Lung (tissue), 12 donors: ENCODE data around the gene TAGLN3. TPM values are rescaled to one million over a fixed set of nuclear protein-coding genes. Genes with fewer than 3 reads are reported as not detected.

Experiments used
- ATAC-seq: fragments of 200-7000 bp; cut with Tn5 transposase; one replicate; pipeline ENCODE4 v1.9.1; 2020; ENCODE audit warnings: moderate number of reproducible peaks; ENCODE audit not compliant: insufficient read depth, low FRiP score
- DNase-seq, 3 donors: peaks; one replicate each; pipeline ENCODE4 v3.0.0-alpha.2; 2013 to 2017
- H3K27ac ChIP-seq, 2 donors: one replicate each; pipeline ENCODE4 v1.5.1; 2013; ENCODE audit warnings: mild to moderate bottlenecking in 2 of 2, moderate library complexity in 2 of 2, control low read depth in 1 of 2, inconsistent platforms in 1 of 2, low read depth in 1 of 2, low read length in 1 of 2
- H3K27me3 ChIP-seq, 3 donors: one replicate each; pipeline ENCODE4 v1.5.1; 2013; ENCODE audit warnings: low read length in 2 of 3; ENCODE audit not compliant: control insufficient read depth in 3 of 3, insufficient read depth in 3 of 3
- H3K36me3 ChIP-seq, 4 donors: one replicate each; pipeline ENCODE4 v1.5.1; 2013; ENCODE audit warnings: low read length in 4 of 4, mild to moderate bottlenecking in 1 of 4, moderate library complexity in 1 of 4; ENCODE audit not compliant: control insufficient read depth in 4 of 4, insufficient read depth in 4 of 4
- H3K4me1 ChIP-seq, 5 donors: one replicate each; pipeline ENCODE4 v1.5.1; 2013; ENCODE audit warnings: low read length in 5 of 5, mild to moderate bottlenecking in 2 of 5, moderate library complexity in 1 of 5; ENCODE audit not compliant: control insufficient read depth in 5 of 5, insufficient read depth in 5 of 5
- H3K4me3 ChIP-seq: one replicate; pipeline ENCODE4 v1.5.1; 2013; ENCODE audit warnings: mild to moderate bottlenecking, control low read depth, moderate library complexity
- H3K9ac ChIP-seq, 2 donors: one replicate each; pipeline ENCODE4 v1.5.1; 2013; ENCODE audit warnings: low read length in 2 of 2, control low read depth in 1 of 2; ENCODE audit not compliant: insufficient read depth in 1 of 2
- H3K9me3 ChIP-seq, 4 donors: one replicate each; pipeline ENCODE4 v1.5.1; 2013; ENCODE audit warnings: low read length in 3 of 4, mild to moderate bottlenecking in 1 of 4, moderate library complexity in 1 of 4; ENCODE audit not compliant: control insufficient read depth in 4 of 4, insufficient read depth in 3 of 4
- CTCF ChIP-seq: IDR thresholded peaks from 2 replicates; pipeline ENCODE4 v1.5.1; 2012; ENCODE audit warnings: mild to moderate bottlenecking; ENCODE audit errors: control extremely low read depth, extremely low read depth
- WGBS, 2 donors: extraction: QIAGEN DNeasy Blood & Tissue Kit; methylation state at CpG; one replicate each; pipeline ENCODE4 v1.1.7; 2013; 5-methylcytosine and 5-hydroxymethylcytosine counted together
- polyA plus RNA-seq, 2 donors: library from polyadenylated mRNA; stranded (reverse); fragments of 200-250 nt; gene quantifications; one replicate each; pipeline ENCODE4 v1.2.1, GENCODE V29; 2013
- total RNA-seq, 2 donors: library from RNA; depleted of rRNA in 1 of 2; stranded (reverse); fragments of >200 nt in 1 of 2; gene quantifications; one replicate each; pipeline ENCODE4 v1.2.1, GENCODE V29; 2014 to 2021
- donor health status: control.
- donor health status: control.
- donor health status: Bipolar disorder and iron deficiency.
- donor health status: healthy.
- donor health status: DM: yes; HTN: yes; CAD: no.

Gene TAGLN3
- total and polyA plus RNA-seq, 4 donors: 0.71 to 2.6 (median 1.6) TPM

- Histone ChIP-seq H3K9ac (no peak overlapping the region), H3K4me1 (peaks cover 0 to 7% (median under 1%) of the 10 kb centered on the region in 5 donors), H3K36me3 (peaks cover 9 to 28% (median 18%) of the 10 kb centered on the region in 4 donors), H3K4me3 (no peak overlapping the region), H3K27me3 (no peaks in the 10 kb centered on the region), H3K9me3 (no peaks in the 10 kb centered on the region), H3K27ac (no peak overlapping the region)
- 67 to 73% methylated on average over 3 of the region's 3 CpGs for WGBS, 2 donors
- DNase-seq: peak in 2 of 3 donors; percentile 87 to 88
- peak; percentile 49 for TF ChIP-seq CTCF
- ATAC-seq: peak; percentile 41
Observed at GRCh38 chr3:111989061-111989678, 9.6 kb upstream of the TAGLN3 start.

DNA sequence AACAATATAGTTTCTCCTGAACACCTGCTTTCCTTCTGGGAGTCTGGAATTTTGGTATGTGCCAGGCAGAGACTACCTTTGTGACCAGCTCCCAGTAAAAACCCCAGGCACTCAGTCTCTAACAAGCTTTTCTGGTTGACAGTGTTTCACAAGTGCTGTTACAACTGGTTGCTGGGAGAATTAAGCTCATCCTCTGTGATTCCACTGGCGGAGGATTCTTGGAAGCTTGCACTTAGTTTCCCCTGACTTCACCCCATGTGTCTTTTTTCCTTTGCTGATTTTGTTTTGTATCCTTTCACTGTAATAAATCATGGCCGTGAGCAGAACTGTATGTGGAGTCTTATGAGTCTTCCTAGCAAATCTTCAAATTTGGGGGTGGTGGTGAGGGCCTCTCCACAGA lies 5.7 kb upstream of the TAGLN3 start:
- Histone ChIP-seq H3K27ac (no peak overlapping the region), H3K27me3 (no peaks in the 10 kb centered on the region), H3K9me3 (no peaks in the 10 kb centered on the region), H3K4me1 (peaks cover 0 to 7% (median 2%) of the 10 kb centered on the region in 5 donors), H3K9ac (no peak overlapping the region), H3K4me3 (no peak overlapping the region), H3K36me3 (peaks cover 5 to 13% (median 12%) of the 10 kb centered on the region in 4 donors)
- DNase-seq (no peak), ATAC-seq (no peak)
- no peak for TF ChIP-seq CTCF
- 94 to 96% methylated on average over 2 of the region's 2 CpGs for WGBS, 2 donors

GRCh38 chr3:111999484-112000324 lies 982 bp downstream of the TAGLN3 start:
- DNase-seq (peak in 2 of 3 donors; percentile 42 to 50), ATAC-seq (no peak)
- TF ChIP-seq CTCF: no peak
- H3K27ac ChIP-seq: no peak overlapping the region
- H3K27me3 ChIP-seq: no peaks in the 10 kb centered on the region
- H3K9ac ChIP-seq: peak overlapping the region; percentile 28 to 61
- WGBS, 2 donors: 31 to 36% methylated on average over 19 of the region's 19 CpGs
- no peaks in the 10 kb centered on the region for H3K9me3 ChIP-seq
- H3K36me3 ChIP-seq: peaks cover 0 to 4% (median 0%) of the 10 kb centered on the region in 4 donors
- peaks cover 0 to 41% (median 7%) of the 10 kb centered on the region in 5 donors for H3K4me1 ChIP-seq
- no peak overlapping the region for H3K4me3 ChIP-seq
